Measurements from ENCODE around the gene TREML4.

DNA sequence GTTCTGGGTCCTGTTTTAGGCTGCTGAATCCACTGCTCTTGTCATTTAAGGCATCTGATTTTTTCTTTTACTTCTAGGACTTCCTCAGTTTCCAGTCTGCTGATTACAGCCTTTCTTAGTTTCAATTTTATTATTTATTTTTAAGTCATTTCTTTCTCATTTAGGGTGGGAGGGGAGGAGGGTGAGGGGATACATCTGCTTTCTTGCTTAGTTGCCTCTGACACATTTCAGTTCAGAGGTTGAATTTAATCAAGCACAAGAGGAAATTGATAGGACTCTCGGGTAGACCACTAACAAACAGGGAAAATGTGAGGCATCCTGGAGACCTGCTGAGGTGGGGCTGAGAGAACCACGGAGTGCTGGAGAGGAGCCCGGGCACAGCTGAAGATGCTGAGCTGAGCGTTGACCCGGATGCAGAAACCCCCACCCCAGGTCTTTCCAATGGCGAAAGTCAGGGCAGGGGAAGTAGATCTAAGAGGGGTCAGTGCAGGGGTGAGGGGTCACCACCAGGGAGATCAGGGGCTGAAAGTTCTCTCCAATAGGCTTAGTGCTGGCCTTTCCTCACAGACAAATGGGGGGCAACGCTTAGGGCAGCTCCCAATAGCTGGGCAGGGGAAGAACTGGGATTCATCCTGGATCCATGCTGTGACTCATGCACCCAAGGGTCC lies 19.6 kb upstream of the TREML4 start:
- TF ChIP-seq POLR2A (IDR thresholded peaks at IDR 0.05) (no peak), POLR2AphosphoS5 (IDR thresholded peaks at IDR 0.05) (no peak)
- TF ChIP-seq, protein P1, sequence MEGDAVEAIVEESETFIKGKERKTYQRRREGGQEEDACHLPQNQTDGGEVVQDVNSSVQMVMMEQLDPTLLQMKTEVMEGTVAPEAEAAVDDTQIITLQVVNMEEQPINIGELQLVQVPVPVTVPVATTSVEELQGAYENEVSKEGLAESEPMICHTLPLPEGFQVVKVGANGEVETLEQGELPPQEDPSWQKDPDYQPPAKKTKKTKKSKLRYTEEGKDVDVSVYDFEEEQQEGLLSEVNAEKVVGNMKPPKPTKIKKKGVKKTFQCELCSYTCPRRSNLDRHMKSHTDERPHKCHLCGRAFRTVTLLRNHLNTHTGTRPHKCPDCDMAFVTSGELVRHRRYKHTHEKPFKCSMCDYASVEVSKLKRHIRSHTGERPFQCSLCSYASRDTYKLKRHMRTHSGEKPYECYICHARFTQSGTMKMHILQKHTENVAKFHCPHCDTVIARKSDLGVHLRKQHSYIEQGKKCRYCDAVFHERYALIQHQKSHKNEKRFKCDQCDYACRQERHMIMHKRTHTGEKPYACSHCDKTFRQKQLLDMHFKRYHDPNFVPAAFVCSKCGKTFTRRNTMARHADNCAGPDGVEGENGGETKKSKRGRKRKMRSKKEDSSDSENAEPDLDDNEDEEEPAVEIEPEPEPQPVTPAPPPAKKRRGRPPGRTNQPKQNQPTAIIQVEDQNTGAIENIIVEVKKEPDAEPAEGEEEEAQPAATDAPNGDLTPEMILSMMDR (IDR thresholded peaks at IDR 0.05 in 8 of 11, conservative IDR thresholded peaks at IDR 0.05 in 3 of 11): no peak
